SK-N-SH (cell line): Measurements from ENCODE around the gene SHISAL1. TPM values are rescaled to one million over a fixed set of nuclear protein-coding genes. Genes with fewer than 3 reads are reported as not detected.

Source experiments
- CTCF ChIA-PET: fragments of 300-600, 350-600 bp; formaldehyde crosslinking; extraction: SDS; loops from one replicate; lab custom pipeline; 2021; lab: Yijun Ruan, JAX
- POLR2A ChIA-PET: fragments of 350-600 bp; sonication (Branson Sonifier 250); formaldehyde crosslinking; extraction: SDS; loops from one replicate; lab custom pipeline; 2020; ENCODE audit warnings: antibody characterized with exemption, inconsistent platforms; lab: Yijun Ruan, JAX
- DNase-seq: peaks from one replicate; pipeline ENCODE4 v3.0.0; 2012
- H2AFZ ChIP-seq: fragments of 200-600 bp; sonication (generic); 2 replicates; pipeline ENCODE4 v1.8.1; 2016; ENCODE audit warnings: antibody characterized with exemption, mild to moderate bottlenecking, low read depth
- H3F3A ChIP-seq: fragments of 200-600 bp; sonication (generic); replicated peaks from 2 replicates; pipeline ENCODE3; 2016; ENCODE audit warnings: antibody characterized with exemption, mild to moderate bottlenecking; ENCODE audit not compliant: insufficient read depth
- H3K27ac ChIP-seq, 2 experiments: fragments of 200-500 bp in 1 of 2; fragments of 200-600 bp in 1 of 2; sonication (Bioruptor generic) in 1 of 2; sonication (generic), shearing (Covaris generic) in 1 of 2; 2 replicates each; pipeline versions ENCODE4 v1.5.1 to v1.6.1; 2014 to 2016; ENCODE audit warnings: low read depth in 2 of 2, inconsistent platforms in 1 of 2, low read length in 1 of 2, mild to moderate bottlenecking in 1 of 2, mixed read lengths in 1 of 2
- H3K27me3 ChIP-seq: fragments of 200-600 bp; sonication (generic), shearing (Covaris generic); 2 replicates; pipeline ENCODE4 v1.6.1; 2016; ENCODE audit warnings: mixed run types; ENCODE audit not compliant: insufficient read depth
- H3K36me3 ChIP-seq, 2 experiments: fragments of 200-500 bp in 1 of 2; fragments of 200-600 bp in 1 of 2; sonication (Bioruptor generic) in 1 of 2; sonication (generic) in 1 of 2; replicated peaks in 1 of 2; 2 replicates each; pipeline versions ENCODE3 to v1.5.1; 2014 to 2016; ENCODE audit warnings: low read length in 1 of 2, mild to moderate bottlenecking in 1 of 2; ENCODE audit not compliant: insufficient read depth in 2 of 2, control insufficient read depth in 1 of 2
- H3K4me1 ChIP-seq, 2 experiments: fragments of 200-500 bp in 1 of 2; fragments of 200-600 bp in 1 of 2; sonication (Bioruptor generic) in 1 of 2; sonication (generic), shearing (Covaris generic) in 1 of 2; 2 replicates each; pipeline versions ENCODE4 v1.5.1 to v1.6.1; 2014 to 2016; ENCODE audit warnings: low read depth in 1 of 2, low read length in 1 of 2, mixed run types in 1 of 2; ENCODE audit not compliant: insufficient read depth in 2 of 2, control insufficient read depth in 1 of 2
- H3K4me2 ChIP-seq: fragments of 200-600 bp; sonication (generic), shearing (Covaris generic); 2 replicates; pipeline ENCODE4 v1.6.1; 2017; ENCODE audit warnings: mixed run types
- H3K4me3 ChIP-seq, 2 experiments: fragments of 200-500 bp in 1 of 2; fragments of 200-600 bp in 1 of 2; sonication (Bioruptor generic) in 1 of 2; sonication (generic), shearing (Covaris generic) in 1 of 2; 2 replicates each; pipeline versions ENCODE4 v1.5.1 to v1.8.1; 2014 to 2016; ENCODE audit warnings: low read depth in 2 of 2, inconsistent platforms in 1 of 2, low read length in 1 of 2, mild to moderate bottlenecking in 1 of 2, mixed read lengths in 1 of 2, moderate library complexity in 1 of 2
- H3K79me2 ChIP-seq: fragments of 200-600 bp; sonication (generic); 2 replicates; pipeline ENCODE4 v1.8.1; 2017; ENCODE audit warnings: mild to moderate bottlenecking; ENCODE audit not compliant: insufficient read depth
- H3K9ac ChIP-seq: fragments of 200-600 bp; sonication (generic); 2 replicates; pipeline ENCODE4 v1.6.1; 2017; ENCODE audit warnings: mixed run types
- H3K9me2 ChIP-seq: fragments of 200-600 bp; sonication (generic); 2 replicates; pipeline ENCODE4 v1.6.1; 2017; ENCODE audit warnings: mixed run types
- H3K9me3 ChIP-seq: fragments of 200-600 bp; sonication (generic); 2 replicates; pipeline ENCODE4 v1.6.1; 2017; ENCODE audit warnings: mixed run types, mild to moderate bottlenecking, moderate library complexity
- H4K20me1 ChIP-seq: fragments of 200-600 bp; sonication (generic); 2 replicates; pipeline ENCODE4 v1.6.1; 2017; ENCODE audit warnings: mild to moderate bottlenecking, mixed run types; ENCODE audit not compliant: insufficient read depth
- CTCF ChIP-seq: fragments of 200-600 bp; sonication (generic); IDR thresholded peaks from 2 replicates; pipeline ENCODE4 v1.6.1; 2017; ENCODE audit warnings: antibody characterized with exemption, mild to moderate bottlenecking, moderate library complexity
- ELF1 ChIP-seq: IDR thresholded peaks from 2 replicates; pipeline ENCODE4 v1.4.0; 2012
- EP300 ChIP-seq, 2 experiments: IDR thresholded peaks; 2 replicates each; pipeline versions ENCODE4 v1.4.0 to v1.6.1; 2012; ENCODE audit warnings: borderline replicate concordance in 1 of 2, low read depth in 1 of 2, low read length in 1 of 2
- FOXJ3 ChIP-seq: sonication (generic); formaldehyde crosslinking; IDR thresholded peaks from 2 replicates; pipeline ENCODE4 v1.5.1; 2020; ENCODE audit warnings: mild to moderate bottlenecking, missing genetic modification reagents
- GABPA ChIP-seq: IDR thresholded peaks from 2 replicates; pipeline ENCODE4 v1.4.0; 2012; ENCODE audit warnings: low read depth, mild to moderate bottlenecking
- IRF3 ChIP-seq: fragments of 150-350 bp; IDR thresholded peaks from 2 replicates; pipeline ENCODE4 v1.6.1; 2016; ENCODE audit warnings: mild to moderate bottlenecking, low read depth, low read length
- MAX ChIP-seq: IDR thresholded peaks from 2 replicates; pipeline ENCODE4 v1.4.0; 2012; ENCODE audit warnings: low read depth
- MEF2A ChIP-seq: IDR thresholded peaks from 2 replicates; pipeline ENCODE4 v1.4.0; 2012; ENCODE audit warnings: low read depth, borderline replicate concordance
- MXI1 ChIP-seq: IDR thresholded peaks from 2 replicates; pipeline ENCODE4 v1.6.1; 2012; ENCODE audit warnings: mild to moderate bottlenecking, low read depth, low read length, improper control_type of control experiment
- NRF1 ChIP-seq: IDR thresholded peaks from 2 replicates; pipeline ENCODE4 v1.6.1; 2012; ENCODE audit warnings: low read depth, mild to moderate bottlenecking, low read length
- POLR2AphosphoS5 ChIP-seq: IDR thresholded peaks from 2 replicates; pipeline ENCODE4 v1.6.1; 2012; ENCODE audit warnings: low read depth, low read length
- RAD21 ChIP-seq: IDR thresholded peaks from 2 replicates; pipeline ENCODE4 v1.6.1; 2012; ENCODE audit warnings: mild to moderate bottlenecking, low read length
- RCOR1 ChIP-seq: fragments of 150-350 bp; IDR thresholded peaks from 2 replicates; pipeline ENCODE4 v1.6.1; 2017; ENCODE audit warnings: antibody characterized with exemption, low read length
- RFX5 ChIP-seq: IDR thresholded peaks from 2 replicates; pipeline ENCODE4 v1.6.1; 2012; ENCODE audit warnings: mild to moderate bottlenecking, improper control_type of control experiment, low read length
- SIN3A ChIP-seq: IDR thresholded peaks from 2 replicates; pipeline ENCODE4 v1.6.1; 2012; ENCODE audit warnings: low read depth, mild to moderate bottlenecking, low read length, moderate library complexity, borderline replicate concordance
- SMC3 ChIP-seq: IDR thresholded peaks from 2 replicates; pipeline ENCODE4 v1.6.1; 2012; ENCODE audit warnings: low read depth, low read length, improper control_type of control experiment
- TCF12 ChIP-seq: IDR thresholded peaks from 2 replicates; pipeline ENCODE4 v1.4.0; 2012
- TEAD4 ChIP-seq: IDR thresholded peaks from 2 replicates; pipeline ENCODE4 v1.4.0; 2012; ENCODE audit warnings: mild to moderate bottlenecking, borderline replicate concordance; ENCODE audit not compliant: insufficient read depth
- USF2 ChIP-seq: fragments of 150-350 bp; IDR thresholded peaks from 2 replicates; pipeline ENCODE4 v1.6.1; 2017; ENCODE audit warnings: antibody characterized with exemption, low read length, low read depth, borderline replicate concordance
- YY1 ChIP-seq: IDR thresholded peaks from 2 replicates; pipeline ENCODE4 v1.4.0; 2012; ENCODE audit warnings: low read depth, mild to moderate bottlenecking
- WGBS: methylation state at CpG from one replicate; pipeline ENCODE4 v1.1.6; 2017; ENCODE audit warnings: low lambda C conversion rate; 5-methylcytosine and 5-hydroxymethylcytosine counted together
- polyA plus RNA-seq, 3 experiments: library from polyadenylated mRNA; depleted of rRNA; stranded (reverse); fragments of >200 nt; gene quantifications; 2 replicates each; pipeline ENCODE4 v1.2.3, GENCODE V29; 2012

The SHISAL1 gene
- polyA plus RNA-seq, 1 of the 3 experiments (the other 2 are of a cell fraction): 0.10 TPM

GRCh38 chr22:44275631-44275995 lies 37.1 kb downstream of the SHISAL1 start:
- 45% methylated on average over 5 of the region's 5 CpGs for WGBS
- no peak for TF ChIP-seq NRF1
- TF ChIP-seq MXI1: no peak
- TF ChIP-seq TCF12: no peak
- no peak for TF ChIP-seq GABPA
- TF ChIP-seq USF2: no peak
- TF ChIP-seq FOXJ3: no peak
- no peak for TF ChIP-seq IRF3
- no peak for TF ChIP-seq TEAD4
- TF ChIP-seq POLR2AphosphoS5: no peak
- no peak for TF ChIP-seq RFX5
- TF ChIP-seq RAD21: no peak
- no peak for TF ChIP-seq CTCF
- no peak for TF ChIP-seq MAX
- no peak for TF ChIP-seq YY1
- no peak for TF ChIP-seq ELF1
- no peak for TF ChIP-seq RCOR1
- TF ChIP-seq EP300 (IDR thresholded peaks at IDR 0.05; ENCODE audit: borderline replicate concordance in 1 of 2, low read depth in 1 of 2, low read length in 1 of 2): no peak
- no peak for TF ChIP-seq SMC3
- no peak for TF ChIP-seq SIN3A
- no peak for TF ChIP-seq MEF2A
- H3K79me2 ChIP-seq: no peaks in the 10 kb centered on the region
- H3K4me2 ChIP-seq: no peak overlapping the region
- no peak overlapping the region for H3K9ac ChIP-seq
- POLR2A ChIA-PET: no interaction called here
- no peaks in the 10 kb centered on the region for H4K20me1 ChIP-seq
- no peaks in the 10 kb centered on the region for H3K9me2 ChIP-seq
- H3K4me3 ChIP-seq: no peak overlapping the region
- no peaks in the 10 kb centered on the region for H3K9me3 ChIP-seq
- DNase-seq: no peak
- H3K27ac ChIP-seq: no peak overlapping the region
- H2AFZ ChIP-seq: no peak overlapping the region
- CTCF ChIA-PET: no interaction called here
- H3K4me1 ChIP-seq: peaks cover 0 to 3% of the 10 kb centered on the region in 2 experiments; a peak in 1 of 4 replicates
- H3K27me3 ChIP-seq: no peaks in the 10 kb centered on the region
- H3K36me3 ChIP-seq: no peaks in the 10 kb centered on the region
- H3F3A ChIP-seq: no peaks in the 10 kb centered on the region
